Measurements from ENCODE around the gene ATP8B3.

ATP8B3 gene

DNA sequence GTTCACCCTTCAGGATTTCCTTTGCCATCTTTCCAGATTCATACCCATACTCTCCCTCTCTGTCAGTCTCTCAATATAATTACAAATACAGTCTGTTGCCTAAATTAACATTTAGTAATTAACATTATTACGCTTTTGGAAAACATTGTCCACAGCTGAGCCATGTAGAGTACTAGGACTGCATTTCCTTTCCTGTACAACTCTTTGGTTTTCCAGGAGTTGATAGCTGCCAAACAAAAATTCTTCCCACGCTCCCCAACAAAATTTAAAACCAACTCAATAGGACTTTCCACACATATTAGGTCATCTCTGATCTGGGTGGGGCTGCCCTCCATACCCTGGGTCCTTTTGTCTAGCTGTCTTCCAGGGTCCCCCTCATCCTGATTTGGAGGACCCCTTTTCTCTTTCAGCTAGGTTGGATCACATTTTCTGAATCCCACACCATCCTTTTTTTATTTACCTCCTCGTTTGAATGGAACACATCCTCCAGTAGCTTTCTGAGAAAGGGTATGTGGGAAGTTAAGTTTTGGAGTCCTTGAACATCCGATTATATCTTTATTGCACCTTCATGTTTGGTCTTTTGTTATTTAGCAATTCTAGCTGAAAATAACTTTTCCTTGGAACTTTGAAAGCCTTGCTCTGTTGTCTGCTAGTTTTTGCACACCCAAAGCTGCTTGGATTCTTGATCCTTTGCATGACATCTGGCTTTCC lies 41.1 kb downstream of the ATP8B3 start:
- Histone ChIP-seq H3K9ac (ENCODE audit: low read depth in 1 of 2, low read length in 2 of 2) (no peak overlapping the region), H3K36me3 (ENCODE audit: control insufficient read depth in 2 of 2, insufficient read depth in 2 of 2, low read length in 2 of 2) (no peaks in the 10 kb centered on the region), H3K9me3 (ENCODE audit: control insufficient read depth in 2 of 2, low read length in 2 of 2) (peaks cover 4 to 9% of the 10 kb centered on the region in 2 donors), H3K4me3 (ENCODE audit: low read length in 2 of 2) (no peak overlapping the region), H3K4me1 (ENCODE audit: control insufficient read depth in 2 of 2, insufficient read depth in 2 of 2, low read length in 2 of 2) (no peaks in the 10 kb centered on the region), H3K27me3 (ENCODE audit: control insufficient read depth in 2 of 2, insufficient read depth in 2 of 2, low read length in 2 of 2) (peaks cover 57 to 59% of the 10 kb centered on the region in 2 donors), H3K27ac (ENCODE audit: low read depth in 2 of 2, low read length in 2 of 2) (no peak overlapping the region)

DNA sequence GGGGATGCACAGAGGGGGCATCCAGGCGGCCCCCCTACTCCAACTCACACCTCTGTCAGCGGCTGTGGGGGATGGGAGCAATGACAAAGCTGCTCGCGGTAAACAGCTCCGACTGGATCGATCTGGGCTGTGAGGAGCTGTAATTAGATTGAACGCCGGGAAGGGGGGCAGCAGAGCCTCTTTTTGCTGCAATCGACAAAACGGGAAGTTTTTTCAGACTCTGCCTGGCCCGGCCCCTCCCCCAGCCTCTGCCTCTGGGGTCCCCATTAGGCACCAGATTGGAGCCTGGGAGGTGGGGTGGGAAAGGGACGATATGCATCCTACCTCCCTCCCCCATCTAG lies 42.5 kb downstream of the ATP8B3 start:
- Histone ChIP-seq H3K9me3 (ENCODE audit: control insufficient read depth in 2 of 2, low read length in 2 of 2) (peaks cover 4 to 7% of the 10 kb centered on the region in 2 donors), H3K27ac (ENCODE audit: low read depth in 2 of 2, low read length in 2 of 2) (no peak overlapping the region), H3K4me1 (ENCODE audit: control insufficient read depth in 2 of 2, insufficient read depth in 2 of 2, low read length in 2 of 2) (no peaks in the 10 kb centered on the region), H3K9ac (ENCODE audit: low read depth in 1 of 2, low read length in 2 of 2) (no peak overlapping the region), H3K36me3 (ENCODE audit: control insufficient read depth in 2 of 2, insufficient read depth in 2 of 2, low read length in 2 of 2) (no peaks in the 10 kb centered on the region), H3K27me3 (ENCODE audit: control insufficient read depth in 2 of 2, insufficient read depth in 2 of 2, low read length in 2 of 2) (peaks cover 61 to 65% of the 10 kb centered on the region in 2 donors), H3K4me3 (ENCODE audit: low read length in 2 of 2) (no peak overlapping the region)

DNA sequence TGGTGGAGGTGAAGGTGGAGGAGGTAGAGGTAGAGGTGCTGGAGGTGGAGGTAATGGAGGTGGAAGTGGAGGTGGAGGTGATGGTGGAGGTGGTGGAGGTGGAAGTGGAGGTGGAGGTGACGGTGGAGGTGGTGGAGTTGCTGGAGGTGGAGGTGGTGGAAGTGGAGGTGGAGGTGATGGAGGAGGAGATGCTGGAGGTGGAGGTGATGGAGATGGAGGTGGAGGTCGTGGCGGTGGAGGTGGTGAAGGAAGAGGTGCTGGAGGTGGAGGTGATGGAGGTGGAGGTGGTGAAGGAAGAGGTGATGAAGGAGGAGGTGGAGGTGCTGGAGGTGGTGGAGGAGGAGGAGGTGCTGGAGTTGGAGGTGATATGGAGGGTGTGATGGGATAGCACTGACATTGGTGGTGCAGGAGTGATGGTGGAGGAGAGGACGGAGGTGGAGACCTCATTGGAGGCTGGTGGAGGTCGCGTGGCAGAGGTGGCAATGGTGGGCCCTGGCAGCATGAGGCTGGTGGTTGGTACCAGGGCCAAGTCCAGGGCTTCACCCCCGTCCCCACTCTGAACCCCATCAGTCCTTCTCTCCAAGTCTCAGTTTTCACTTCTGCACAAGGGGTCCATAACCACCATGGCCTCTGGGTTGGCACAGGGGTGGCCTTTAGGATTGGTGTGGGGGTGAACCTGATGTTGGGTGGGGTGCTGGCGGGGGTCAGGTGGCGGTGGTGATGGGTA lies 43.0 kb downstream of the ATP8B3 start:
- no peak overlapping the region for H3K9ac ChIP-seq (ENCODE audit: low read depth in 1 of 2, low read length in 2 of 2)
- H3K27ac ChIP-seq (ENCODE audit: low read depth in 2 of 2, low read length in 2 of 2), result no peak overlapping the region
- H3K27me3 ChIP-seq (ENCODE audit: control insufficient read depth in 2 of 2, insufficient read depth in 2 of 2, low read length in 2 of 2), result peaks cover 57 to 60% of the 10 kb centered on the region in 2 donors
- no peak overlapping the region for H3K4me3 ChIP-seq (ENCODE audit: low read length in 2 of 2)
- H3K36me3 ChIP-seq (ENCODE audit: control insufficient read depth in 2 of 2, insufficient read depth in 2 of 2, low read length in 2 of 2), result no peaks in the 10 kb centered on the region
- peaks cover 4 to 7% of the 10 kb centered on the region in 2 donors for H3K9me3 ChIP-seq (ENCODE audit: control insufficient read depth in 2 of 2, low read length in 2 of 2)
- H3K4me1 ChIP-seq (ENCODE audit: control insufficient read depth in 2 of 2, insufficient read depth in 2 of 2, low read length in 2 of 2), result no peaks in the 10 kb centered on the region

DNA sequence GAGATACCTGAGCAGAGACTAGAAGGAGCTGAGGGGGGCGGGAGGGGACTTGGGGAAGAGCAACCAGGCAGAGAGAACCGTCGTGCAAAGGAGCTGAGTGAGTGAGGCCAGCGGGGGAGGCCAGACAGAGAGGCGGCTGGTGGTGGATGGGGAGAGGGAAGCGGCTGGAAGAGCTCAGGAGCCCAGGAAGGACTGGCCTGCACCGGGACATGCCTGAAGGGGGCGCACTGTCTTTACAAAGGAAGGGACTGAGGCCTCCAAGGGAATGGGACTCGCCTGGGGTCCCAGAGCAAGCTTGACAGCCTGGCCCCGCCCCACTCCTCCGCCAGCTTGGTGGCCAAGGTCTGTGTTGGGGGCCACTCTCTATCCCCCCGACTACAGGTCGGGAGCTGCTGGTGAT lies 43.8 kb downstream of the ATP8B3 start:
- H3K27ac ChIP-seq (ENCODE audit: low read depth in 2 of 2, low read length in 2 of 2), result no peak overlapping the region
- H3K4me3 ChIP-seq (ENCODE audit: low read length in 2 of 2), result no peak overlapping the region
- no peak overlapping the region for H3K9ac ChIP-seq (ENCODE audit: low read depth in 1 of 2, low read length in 2 of 2)
- H3K4me1 ChIP-seq (ENCODE audit: control insufficient read depth in 2 of 2, insufficient read depth in 2 of 2, low read length in 2 of 2), result no peaks in the 10 kb centered on the region
- peaks cover 4 to 7% of the 10 kb centered on the region in 2 donors for H3K9me3 ChIP-seq (ENCODE audit: control insufficient read depth in 2 of 2, low read length in 2 of 2)
- peaks cover 54 to 58% of the 10 kb centered on the region in 2 donors for H3K27me3 ChIP-seq (ENCODE audit: control insufficient read depth in 2 of 2, insufficient read depth in 2 of 2, low read length in 2 of 2)
- no peaks in the 10 kb centered on the region for H3K36me3 ChIP-seq (ENCODE audit: control insufficient read depth in 2 of 2, insufficient read depth in 2 of 2, low read length in 2 of 2)

DNA sequence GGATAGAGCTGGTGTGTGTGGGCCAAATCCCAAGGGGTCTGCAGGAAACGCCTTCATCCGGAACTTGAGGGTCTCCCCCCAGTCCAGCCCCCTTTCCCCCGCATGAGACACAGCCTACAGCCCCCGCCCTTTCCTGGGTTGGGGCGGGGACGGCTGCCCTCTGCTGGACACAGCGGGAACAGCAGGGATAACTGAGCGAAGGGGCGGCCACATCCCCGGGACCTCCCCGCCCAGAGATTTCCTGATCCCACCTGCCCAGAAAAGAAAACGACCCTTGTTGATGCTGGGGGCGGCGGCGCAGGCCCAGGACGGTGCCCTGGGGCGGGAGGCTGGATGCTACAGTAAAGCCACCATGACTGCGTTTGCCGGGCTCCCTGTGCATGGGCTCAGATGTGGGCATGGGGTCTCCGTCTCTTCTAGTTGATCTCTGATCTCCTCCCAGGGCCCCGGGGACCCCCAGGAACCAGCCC lies 44.6 kb downstream of the ATP8B3 start:
- H3K4me3 ChIP-seq (ENCODE audit: low read length in 2 of 2), result no peak overlapping the region
- H3K36me3 ChIP-seq (ENCODE audit: control insufficient read depth in 2 of 2, insufficient read depth in 2 of 2, low read length in 2 of 2), result no peaks in the 10 kb centered on the region
- H3K27me3 ChIP-seq (ENCODE audit: control insufficient read depth in 2 of 2, insufficient read depth in 2 of 2, low read length in 2 of 2), result peaks cover 51 to 55% of the 10 kb centered on the region in 2 donors
- no peaks in the 10 kb centered on the region for H3K4me1 ChIP-seq (ENCODE audit: control insufficient read depth in 2 of 2, insufficient read depth in 2 of 2, low read length in 2 of 2)
- H3K9me3 ChIP-seq (ENCODE audit: control insufficient read depth in 2 of 2, low read length in 2 of 2), result peaks cover 4 to 7% of the 10 kb centered on the region in 2 donors
- H3K27ac ChIP-seq (ENCODE audit: low read depth in 2 of 2, low read length in 2 of 2), result no peak overlapping the region
- no peak overlapping the region for H3K9ac ChIP-seq (ENCODE audit: low read depth in 1 of 2, low read length in 2 of 2)

DNA sequence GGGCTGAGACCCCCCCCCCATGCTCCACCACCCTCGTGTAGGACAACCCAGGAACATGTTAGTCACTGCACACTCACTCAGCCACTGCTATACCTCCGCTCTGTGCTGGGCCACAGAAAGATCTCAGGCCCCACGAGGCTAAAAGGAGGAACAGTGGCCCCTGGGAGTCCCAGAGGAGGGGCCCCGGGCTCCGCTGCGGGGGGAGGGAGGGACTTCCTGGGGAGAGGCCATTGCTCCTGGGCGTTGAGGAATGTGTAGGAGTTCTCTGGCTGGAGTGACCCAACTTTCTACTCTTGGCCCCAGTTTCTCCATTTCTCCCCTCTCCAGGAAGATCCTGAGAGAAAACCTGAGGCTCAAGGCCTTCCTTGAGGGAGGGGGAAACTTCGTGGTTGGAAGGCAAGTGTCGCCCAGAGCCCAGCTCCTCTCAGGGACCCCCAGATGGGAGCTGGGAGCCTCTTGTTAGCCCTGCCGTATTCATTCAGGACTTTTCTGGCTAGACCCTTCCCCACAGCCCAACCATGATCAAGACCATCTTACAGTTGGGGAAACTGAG lies 45.2 kb downstream of the ATP8B3 start:
- Histone ChIP-seq H3K27ac (ENCODE audit: low read depth in 2 of 2, low read length in 2 of 2) (no peak overlapping the region), H3K4me3 (ENCODE audit: low read length in 2 of 2) (no peak overlapping the region), H3K9me3 (ENCODE audit: control insufficient read depth in 2 of 2, low read length in 2 of 2) (peaks cover 4 to 7% of the 10 kb centered on the region in 2 donors), H3K36me3 (ENCODE audit: control insufficient read depth in 2 of 2, insufficient read depth in 2 of 2, low read length in 2 of 2) (no peaks in the 10 kb centered on the region), H3K27me3 (ENCODE audit: control insufficient read depth in 2 of 2, insufficient read depth in 2 of 2, low read length in 2 of 2) (peaks cover 52 to 61% of the 10 kb centered on the region in 2 donors), H3K9ac (ENCODE audit: low read depth in 1 of 2, low read length in 2 of 2) (no peak overlapping the region), H3K4me1 (ENCODE audit: control insufficient read depth in 2 of 2, insufficient read depth in 2 of 2, low read length in 2 of 2) (no peaks in the 10 kb centered on the region)

DNA sequence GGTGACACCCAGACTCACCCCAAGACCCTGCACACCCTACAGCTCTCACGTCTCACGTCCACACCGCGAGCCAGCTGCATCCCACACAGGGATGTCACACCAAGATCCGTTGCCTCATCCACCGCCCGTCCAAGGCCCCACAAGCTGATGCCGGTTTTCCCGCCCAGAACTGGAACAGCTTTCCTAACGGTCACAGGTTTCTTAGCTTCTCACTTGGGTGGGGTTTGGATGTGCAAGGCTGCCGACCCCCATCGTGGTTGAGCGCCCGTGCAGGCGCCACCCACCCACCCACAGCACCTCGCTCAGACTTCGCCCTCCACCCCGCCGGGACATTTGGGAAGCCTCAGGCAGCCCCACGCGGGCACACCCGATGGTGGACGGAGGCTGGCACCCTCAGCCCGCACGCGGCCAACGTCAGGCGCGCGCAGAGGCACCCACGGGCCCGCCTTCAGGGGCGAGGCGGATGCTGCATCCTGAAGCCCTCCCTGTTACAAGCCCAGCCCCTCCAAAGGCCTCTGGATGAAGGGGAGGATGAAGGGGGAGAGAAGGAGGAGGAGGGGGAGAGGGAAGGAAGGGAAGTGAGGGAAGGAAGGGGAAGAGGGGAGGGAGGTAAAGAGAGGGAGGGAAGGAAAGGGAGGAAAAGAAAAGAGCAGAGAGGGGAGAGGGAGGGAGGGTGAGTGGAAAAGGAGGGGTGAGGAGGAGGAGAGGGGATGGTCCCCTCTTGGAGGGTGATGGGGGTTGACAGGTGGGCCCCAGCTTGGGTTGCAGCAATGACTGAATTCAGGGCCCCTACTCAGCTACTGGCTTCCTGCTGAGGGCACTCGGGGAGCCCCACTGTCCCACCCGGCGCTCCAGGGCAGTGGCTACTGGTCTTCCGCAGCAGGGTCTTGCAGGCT lies 45.9 kb downstream of the ATP8B3 start:
- H3K4me3 ChIP-seq (ENCODE audit: low read length in 2 of 2), result no peak overlapping the region
- no peaks in the 10 kb centered on the region for H3K36me3 ChIP-seq (ENCODE audit: control insufficient read depth in 2 of 2, insufficient read depth in 2 of 2, low read length in 2 of 2)
- peaks cover 4 to 7% of the 10 kb centered on the region in 2 donors for H3K9me3 ChIP-seq (ENCODE audit: control insufficient read depth in 2 of 2, low read length in 2 of 2)
- no peak overlapping the region for H3K9ac ChIP-seq (ENCODE audit: low read depth in 1 of 2, low read length in 2 of 2)
- H3K27me3 ChIP-seq (ENCODE audit: control insufficient read depth in 2 of 2, insufficient read depth in 2 of 2, low read length in 2 of 2), result peaks cover 53 to 67% of the 10 kb centered on the region in 2 donors
- no peaks in the 10 kb centered on the region for H3K4me1 ChIP-seq (ENCODE audit: control insufficient read depth in 2 of 2, insufficient read depth in 2 of 2, low read length in 2 of 2)
- H3K27ac ChIP-seq (ENCODE audit: low read depth in 2 of 2, low read length in 2 of 2), result no peak overlapping the region

DNA sequence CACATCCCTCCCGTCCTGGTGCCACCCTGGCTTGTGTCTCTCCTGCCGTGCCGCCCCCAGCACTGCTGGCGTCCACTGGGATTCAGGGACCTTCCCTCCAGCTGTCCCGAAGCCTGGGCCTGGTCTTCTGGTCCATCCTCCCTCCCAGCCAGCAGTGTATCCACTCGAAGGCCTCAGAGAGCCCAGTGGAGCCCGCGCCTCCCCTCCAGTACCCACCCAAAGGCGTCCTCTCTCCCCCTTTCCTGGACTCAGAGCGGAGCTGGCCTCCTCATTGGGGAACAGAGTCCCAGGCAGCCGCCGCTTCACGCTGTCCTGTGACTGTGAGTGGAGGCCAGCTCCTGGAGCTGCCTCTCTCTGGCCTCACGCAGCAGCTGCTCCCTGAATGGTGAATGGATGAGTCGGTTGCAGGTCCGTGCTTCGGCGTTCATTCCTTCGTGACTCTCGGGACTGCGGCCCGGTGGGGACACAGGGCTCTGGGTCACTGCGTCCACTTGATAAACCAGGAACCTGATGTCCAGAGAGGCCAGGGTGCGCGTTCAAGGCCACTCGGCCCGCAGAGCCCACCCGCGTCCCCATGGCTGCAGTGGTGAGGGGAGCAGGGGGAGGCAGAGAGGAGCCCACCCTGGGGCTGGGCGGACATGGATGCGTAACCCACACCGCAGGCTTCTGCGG lies 46.7 kb downstream of the ATP8B3 start:
- Histone ChIP-seq H3K36me3 (ENCODE audit: control insufficient read depth in 2 of 2, insufficient read depth in 2 of 2, low read length in 2 of 2) (no peaks in the 10 kb centered on the region), H3K4me3 (ENCODE audit: low read length in 2 of 2) (no peak overlapping the region), H3K27ac (ENCODE audit: low read depth in 2 of 2, low read length in 2 of 2) (no peak overlapping the region), H3K27me3 (ENCODE audit: control insufficient read depth in 2 of 2, insufficient read depth in 2 of 2, low read length in 2 of 2) (peaks cover 52 to 72% of the 10 kb centered on the region in 2 donors), H3K9ac (ENCODE audit: low read depth in 1 of 2, low read length in 2 of 2) (no peak overlapping the region), H3K9me3 (ENCODE audit: control insufficient read depth in 2 of 2, low read length in 2 of 2) (no peaks in the 10 kb centered on the region), H3K4me1 (ENCODE audit: control insufficient read depth in 2 of 2, insufficient read depth in 2 of 2, low read length in 2 of 2) (no peaks in the 10 kb centered on the region)

DNA sequence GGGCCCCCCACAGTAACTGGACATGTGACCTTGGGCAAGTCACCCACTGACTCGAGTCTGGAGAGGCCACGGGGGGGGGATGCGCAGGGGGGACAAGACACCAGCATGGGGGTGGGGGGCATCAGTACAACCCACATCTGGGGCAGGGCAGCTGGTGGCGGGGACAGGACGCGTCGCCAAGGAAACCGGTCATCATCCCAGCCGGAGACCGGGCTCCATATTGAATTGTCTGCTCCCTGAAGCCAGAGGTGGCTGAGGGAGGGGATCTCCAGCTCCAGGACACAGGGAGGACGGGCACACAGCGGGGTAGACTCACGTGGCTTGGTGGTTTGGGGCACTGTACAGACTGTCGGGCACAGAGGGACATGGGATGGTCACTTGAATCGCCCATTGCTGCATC lies 47.3 kb downstream of the ATP8B3 start:
- no peaks in the 10 kb centered on the region for H3K36me3 ChIP-seq (ENCODE audit: control insufficient read depth in 2 of 2, insufficient read depth in 2 of 2, low read length in 2 of 2)
- H3K4me1 ChIP-seq (ENCODE audit: control insufficient read depth in 2 of 2, insufficient read depth in 2 of 2, low read length in 2 of 2), result no peaks in the 10 kb centered on the region
- H3K27me3 ChIP-seq (ENCODE audit: control insufficient read depth in 2 of 2, insufficient read depth in 2 of 2, low read length in 2 of 2), result peaks cover 55 to 78% of the 10 kb centered on the region in 2 donors
- no peak overlapping the region for H3K27ac ChIP-seq (ENCODE audit: low read depth in 2 of 2, low read length in 2 of 2)
- no peak overlapping the region for H3K9ac ChIP-seq (ENCODE audit: low read depth in 1 of 2, low read length in 2 of 2)
- H3K9me3 ChIP-seq (ENCODE audit: control insufficient read depth in 2 of 2, low read length in 2 of 2), result no peaks in the 10 kb centered on the region
- H3K4me3 ChIP-seq (ENCODE audit: low read length in 2 of 2), result no peak overlapping the region

All from mucosa of rectum (tissue), 2 donors.